Mucosa of stomach (tissue), 1 donor: Measurements from ENCODE around the gene MFF.
"Not testable (repeated sequence)": the region's sequence is repeated elsewhere in the genome, so short reads cannot be mapped to it uniquely, and the experiment has no call there.

ENCODE experiments used
- H3K27me3 ChIP-seq: one replicate; pipeline ENCODE4 v1.7.0; 2013; ENCODE audit warnings: mild to moderate bottlenecking, low read length; ENCODE audit not compliant: control insufficient read depth, insufficient read depth
- H3K36me3 ChIP-seq: one replicate; pipeline ENCODE4 v1.7.0; 2013; ENCODE audit warnings: low read length; ENCODE audit not compliant: control insufficient read depth, insufficient read depth
- H3K4me1 ChIP-seq: one replicate; pipeline ENCODE4 v1.7.0; 2013; ENCODE audit warnings: mild to moderate bottlenecking, low read length; ENCODE audit not compliant: control insufficient read depth, insufficient read depth
- H3K4me3 ChIP-seq: one replicate; pipeline ENCODE4 v1.7.0; 2013; ENCODE audit warnings: low read length
- H3K9ac ChIP-seq: one replicate; pipeline ENCODE4 v1.7.0; 2013; ENCODE audit warnings: mild to moderate bottlenecking, low read length, moderate library complexity
- H3K9me3 ChIP-seq: one replicate; pipeline ENCODE4 v1.7.0; 2013; ENCODE audit warnings: mild to moderate bottlenecking, low read length, moderate library complexity; ENCODE audit not compliant: control insufficient read depth
- donor health status: Pancreatic carcinoma.

Gene MFF

DNA sequence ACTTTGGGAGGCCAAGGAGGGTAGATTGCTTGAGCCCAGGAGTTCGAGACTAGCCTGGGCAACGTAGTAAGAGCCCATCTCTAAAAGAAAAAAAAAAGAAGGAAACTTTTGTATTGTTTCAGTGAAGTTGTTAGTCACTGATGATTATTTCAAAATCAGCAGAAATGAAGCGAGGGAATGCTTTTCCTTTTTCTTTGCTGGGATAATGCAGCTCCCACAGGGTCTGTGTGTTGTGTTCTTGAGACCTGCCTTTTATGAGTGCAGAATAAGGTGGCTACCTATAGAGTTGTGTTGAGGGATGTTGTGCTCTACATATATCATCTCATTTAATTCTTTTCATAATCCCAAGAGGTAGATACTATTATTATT, 42.4 kb downstream of the MFF start:
- Histone ChIP-seq H3K4me3 (no peak overlapping the region), H3K9ac (no peak overlapping the region), H3K36me3 (no peaks in the 10 kb centered on the region), H3K9me3 (no peaks in the 10 kb centered on the region), H3K4me1 (no peaks in the 10 kb centered on the region), H3K27me3 (no peaks in the 10 kb centered on the region)

- Histone ChIP-seq H3K9ac (no peak overlapping the region), H3K27me3 (no peaks in the 10 kb centered on the region), H3K4me3 (no peak overlapping the region), H3K36me3 (no peaks in the 10 kb centered on the region), H3K9me3 (no peaks in the 10 kb centered on the region), H3K4me1 (no peaks in the 10 kb centered on the region)
These were observed 43.5 kb downstream of the MFF start for GRCh38 chr2:227368574-227368973.

- H3K4me1 ChIP-seq, result no peaks in the 10 kb centered on the region
- no peaks in the 10 kb centered on the region for H3K9me3 ChIP-seq
- no peak overlapping the region for H3K4me3 ChIP-seq
- H3K9ac ChIP-seq, result no peak overlapping the region
- no peaks in the 10 kb centered on the region for H3K27me3 ChIP-seq
- no peaks in the 10 kb centered on the region for H3K36me3 ChIP-seq
These were observed 45.0 kb downstream of the MFF start for GRCh38 chr2:227370092-227370491.

DNA sequence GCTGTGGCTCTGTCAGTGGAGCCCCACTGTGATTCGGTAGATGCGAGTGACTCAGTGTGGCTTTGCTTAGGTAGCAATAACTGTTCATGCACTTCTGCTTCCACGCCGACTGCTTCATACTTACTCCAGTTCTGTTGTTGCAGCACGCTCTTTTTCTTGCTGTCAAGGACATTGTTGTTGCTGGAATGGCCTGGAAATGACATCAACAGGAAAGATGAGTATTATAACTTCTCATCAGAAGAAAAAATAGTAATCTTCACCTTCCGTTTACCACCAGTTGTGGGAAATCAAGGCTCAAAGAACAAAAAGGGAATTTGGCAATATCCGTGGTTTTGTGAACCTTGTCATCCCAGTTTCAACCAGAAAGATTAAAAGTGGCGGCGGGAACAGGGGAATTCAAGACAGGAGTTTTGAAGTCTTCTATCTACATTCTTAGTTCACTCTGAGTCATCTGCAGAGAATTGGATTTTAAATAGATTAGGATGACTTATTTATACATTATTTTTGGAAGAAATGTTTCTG, 45.8 kb downstream of the MFF start:
- Histone ChIP-seq H3K36me3 (no peaks in the 10 kb centered on the region), H3K4me3 (no peak overlapping the region), H3K27me3 (no peaks in the 10 kb centered on the region), H3K9ac (no peak overlapping the region), H3K4me1 (no peaks in the 10 kb centered on the region), H3K9me3 (no peaks in the 10 kb centered on the region)

- no peaks in the 10 kb centered on the region for H3K4me1 ChIP-seq
- H3K4me3 ChIP-seq, result no peak overlapping the region
- no peaks in the 10 kb centered on the region for H3K36me3 ChIP-seq
- no peaks in the 10 kb centered on the region for H3K27me3 ChIP-seq
- H3K9me3 ChIP-seq, result no peaks in the 10 kb centered on the region
- no peak overlapping the region for H3K9ac ChIP-seq
These were observed 48.3 kb downstream of the MFF start for GRCh38 chr2:227373389-227373788.

DNA sequence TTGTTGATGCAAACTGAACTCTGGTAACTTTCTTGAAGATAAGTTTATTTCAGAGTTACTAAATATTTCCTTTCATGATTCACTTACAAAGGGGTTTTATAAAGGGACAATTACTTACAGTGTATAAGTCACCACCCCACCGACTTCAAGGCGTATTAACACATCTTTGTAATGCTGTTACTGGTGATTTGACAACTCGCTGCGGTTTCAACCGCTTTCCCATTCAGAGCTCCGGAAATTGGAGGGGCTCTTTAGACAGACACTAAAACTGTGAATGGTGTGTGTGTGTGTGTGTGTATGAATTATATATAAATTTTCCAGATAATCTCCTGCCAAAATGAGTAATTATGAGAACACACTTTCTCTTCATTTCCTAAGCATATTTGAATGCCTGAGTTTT, 49.1 kb downstream of the MFF start:
- H3K36me3 ChIP-seq, result no peaks in the 10 kb centered on the region
- H3K27me3 ChIP-seq, result no peaks in the 10 kb centered on the region
- no peak overlapping the region for H3K4me3 ChIP-seq
- H3K9ac ChIP-seq, result no peak overlapping the region
- no peaks in the 10 kb centered on the region for H3K4me1 ChIP-seq
- H3K9me3 ChIP-seq, result no peaks in the 10 kb centered on the region

- Histone ChIP-seq H3K36me3 (no peaks in the 10 kb centered on the region), H3K4me1 (no peaks in the 10 kb centered on the region), H3K27me3 (no peaks in the 10 kb centered on the region), H3K9ac (no peak overlapping the region), H3K9me3 (no peaks in the 10 kb centered on the region), H3K4me3 (no peak overlapping the region)
These were observed 51.8 kb downstream of the MFF start for GRCh38 chr2:227376656-227377396.

DNA sequence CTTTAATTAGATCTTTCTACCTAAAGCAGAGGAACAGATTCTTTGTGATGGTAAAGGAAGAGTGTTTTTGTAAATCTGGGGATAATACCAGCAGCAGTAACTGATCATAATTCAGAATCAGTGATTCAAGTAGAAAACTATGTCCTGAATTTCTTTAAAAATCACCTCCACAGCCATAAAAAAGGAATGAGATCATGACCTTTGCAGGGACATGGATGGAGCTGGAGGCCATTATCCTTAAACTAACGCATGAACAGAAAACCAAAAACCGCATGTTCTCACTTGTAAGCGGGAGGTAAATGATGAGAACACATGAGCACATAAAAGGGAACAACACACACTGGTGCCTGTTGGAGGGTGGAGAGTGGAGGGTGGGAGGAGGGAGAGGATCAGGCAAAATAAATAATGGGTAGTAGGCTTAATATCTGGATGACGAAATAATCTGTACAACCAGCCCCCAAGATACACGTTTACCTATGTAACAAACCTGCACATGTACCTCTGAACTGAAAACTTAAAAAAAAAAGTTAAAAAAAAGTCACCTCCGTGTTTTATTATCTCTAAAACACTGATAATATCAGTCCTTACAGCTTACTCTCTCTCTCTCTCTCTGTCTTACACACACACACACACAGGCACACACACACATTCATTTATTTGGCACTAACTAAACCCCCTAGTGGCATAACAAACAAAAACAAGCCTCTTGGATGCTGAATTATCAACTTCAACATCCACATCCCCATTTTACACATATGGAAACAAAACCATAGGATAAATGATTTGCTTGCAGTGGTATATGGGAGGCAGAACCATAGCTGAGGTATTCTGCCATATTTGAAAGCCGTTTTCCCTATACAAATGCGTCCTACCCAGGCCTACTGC, 52.7 kb downstream of the MFF start:
- Histone ChIP-seq H3K4me1 (no peaks in the 10 kb centered on the region), H3K9ac (no peak overlapping the region), H3K4me3 (no peak overlapping the region)

GRCh38 chr2:227378371-227378782, 53.3 kb downstream of the MFF start:
- Histone ChIP-seq H3K4me1 (no peaks in the 10 kb centered on the region), H3K36me3 (no peaks in the 10 kb centered on the region), H3K27me3 (no peaks in the 10 kb centered on the region), H3K4me3 (no peak overlapping the region), H3K9me3 (no peaks in the 10 kb centered on the region), H3K9ac (no peak overlapping the region)

More for the DNA sequence above, 52.7 kb downstream of the MFF start:
- H3K9me3 ChIP-seq, result no peaks in the 10 kb centered on the region
- no peaks in the 10 kb centered on the region for H3K27me3 ChIP-seq
- H3K36me3 ChIP-seq, result no peaks in the 10 kb centered on the region

GRCh38 chr2:227379095-227379494, 54.0 kb downstream of the MFF start, which contains the start of gene TM4SF20:
TM4SF20 (minus strand) TSS chr2:227379306; CDS start chr2:227379268, 38 bp downstream.
- Histone ChIP-seq H3K4me3 (no peak within 1 kb of the TSS), H3K36me3 (no peaks in the 10 kb centered on the region), H3K4me1 (no peaks in the 10 kb centered on the region), H3K9me3 (no peaks in the 10 kb centered on the region), H3K27me3 (no peaks in the 10 kb centered on the region), H3K9ac (no peak within 1 kb of the TSS)

- not testable (repeated sequence) for H3K4me1 ChIP-seq, H3K27me3 ChIP-seq, H3K9me3 ChIP-seq, H3K9ac ChIP-seq, H3K36me3 ChIP-seq, H3K4me3 ChIP-seq
These were observed 57.3 kb downstream of the MFF start for GRCh38 chr2:227382241-227382835.

DNA sequence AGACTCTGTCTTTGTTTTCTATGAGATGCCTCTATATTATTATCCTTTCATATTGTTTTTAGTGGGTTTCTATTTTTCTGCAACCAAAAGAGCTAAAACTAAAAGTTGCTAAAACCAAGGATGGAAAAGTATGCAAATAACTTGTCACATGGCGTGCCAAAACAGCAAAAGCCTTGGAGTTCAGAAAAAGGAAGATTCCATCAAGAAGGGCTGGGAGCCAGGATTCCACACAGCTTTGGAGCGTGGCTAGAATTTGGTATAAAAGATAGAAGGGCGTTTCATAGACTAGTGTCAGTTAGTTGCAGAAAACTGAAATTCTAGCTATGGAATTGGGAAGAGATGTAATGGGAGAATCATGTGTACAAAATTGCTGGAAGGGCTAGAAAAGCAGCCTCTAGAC, 58.6 kb downstream of the MFF start:
- no peaks in the 10 kb centered on the region for H3K27me3 ChIP-seq
- H3K9me3 ChIP-seq, result no peaks in the 10 kb centered on the region
- no peak overlapping the region for H3K4me3 ChIP-seq
- no peaks in the 10 kb centered on the region for H3K36me3 ChIP-seq
- H3K9ac ChIP-seq, result no peak overlapping the region
- no peaks in the 10 kb centered on the region for H3K4me1 ChIP-seq
